HG03045 (cell line): ENCODE measurements around the gene EHMT2.
"Not testable (repeated sequence)": the region's sequence is repeated elsewhere in the genome, so short reads cannot be mapped to it uniquely, and the experiment has no call there.

Experiments
- ATAC-seq: cut with Tn5 transposase; IDR thresholded peaks from one replicate; pipeline ENCODE4 v1.9.1; 2021; ENCODE audit warnings: mild to moderate bottlenecking, moderate library complexity; ENCODE audit not compliant: unreplicated experiment

Gene EHMT2

GRCh38 chr6:31842053-31842452 is 55.4 kb downstream of the EHMT2 start:
- ATAC-seq, result no peak

- not testable (repeated sequence) for ATAC-seq
Measured at GRCh38 chr6:31839779-31840126, 57.7 kb downstream of the EHMT2 start.

- no peak for ATAC-seq
Measured at GRCh38 chr6:31838968-31839367, 58.5 kb downstream of the EHMT2 start.

- not testable (repeated sequence) for ATAC-seq
Measured at GRCh38 chr6:31838114-31838553, 59.4 kb downstream of the EHMT2 start.

- no peak for ATAC-seq
Measured at GRCh38 chr6:31837369-31838113, 60.0 kb downstream of the EHMT2 start.

- ATAC-seq, result no peak
Measured at GRCh38 chr6:31836474-31837368, 60.8 kb downstream of the EHMT2 start.

GRCh38 chr6:31836047-31836473 is 61.4 kb downstream of the EHMT2 start:
- ATAC-seq, result no peak

- ATAC-seq, result peak; percentile 56
Measured at GRCh38 chr6:31834367-31835250, 62.9 kb downstream of the EHMT2 start.

GRCh38 chr6:31831350-31832215 is 65.9 kb downstream of the EHMT2 start:
- no peak for ATAC-seq

GRCh38 chr6:31830886-31831335 is 66.6 kb downstream of the EHMT2 start:
- no peak for ATAC-seq
